Measurements from ENCODE around the gene TLDC2. TPM values are rescaled to one million over a fixed set of nuclear protein-coding genes. Genes with fewer than 3 reads are reported as not detected.

Gene TLDC2
- polyA plus RNA-seq, 1 donor from 2014 or later: not detected

GRCh38 chr20:36865861-36866149 lies 10.1 kb upstream of the TLDC2 start:
- TF ChIP-seq RAD21 (conservative IDR thresholded peaks at IDR 0.05): no peak
- TF ChIP-seq MXI1 (conservative IDR thresholded peaks at IDR 0.05; ENCODE audit: poor library complexity, severe bottlenecking): no peak
- TF ChIP-seq TAF1 (IDR thresholded peaks at IDR 0.05; ENCODE audit: low read depth): no peak
- TF ChIP-seq SMC3 (conservative IDR thresholded peaks at IDR 0.05; ENCODE audit: poor library complexity): no peak
- no peak for TF ChIP-seq EZH2 (IDR thresholded peaks at IDR 0.05; ENCODE audit: borderline replicate concordance, insufficient read depth, low read length, poor library complexity, severe bottlenecking)
- TF ChIP-seq CTCF (IDR thresholded peaks at IDR 0.05; ENCODE audit: poor library complexity, severe bottlenecking): no peak
- TF ChIP-seq POLR2AphosphoS5 (IDR thresholded peaks at IDR 0.05): no peak
- H3K36me3 ChIP-seq (ENCODE audit: insufficient read depth, low read length): no peaks in the 10 kb centered on the region
- H4K20me1 ChIP-seq (ENCODE audit: insufficient read depth): peaks cover 16% of the 10 kb centered on the region
- no peaks in the 10 kb centered on the region for H3K9me2 ChIP-seq (ENCODE audit: insufficient read depth, low read length)
- H3F3A ChIP-seq (ENCODE audit: insufficient read depth, low read length, poor library complexity, severe bottlenecking): no peaks in the 10 kb centered on the region
- no peak overlapping the region for H3K4me3 ChIP-seq (ENCODE audit: low read length)
- H3K4me2 ChIP-seq (ENCODE audit: low read length): no peak overlapping the region
- H3K9me3 ChIP-seq (ENCODE audit: low read length): no peaks in the 10 kb centered on the region
- no peak overlapping the region for H3K27ac ChIP-seq (ENCODE audit: low read length)
- no peak overlapping the region for H3K9ac ChIP-seq (ENCODE audit: low read length)
- H2AFZ ChIP-seq (ENCODE audit: low read depth, low read length): no peak overlapping the region
- peaks cover 18% of the 10 kb centered on the region for H3K79me2 ChIP-seq (replicated peaks; ENCODE audit: insufficient read depth, low read length)
- H3K27me3 ChIP-seq (ENCODE audit: insufficient read depth, low read depth, low read length): no peaks in the 10 kb centered on the region

GRCh38 chr20:36866164-36866563 lies 9.8 kb upstream of the TLDC2 start:
- Histone ChIP-seq H3K9ac (ENCODE audit: low read length) (no peak overlapping the region), H4K20me1 (ENCODE audit: insufficient read depth) (peaks cover 13% of the 10 kb centered on the region), H3K4me2 (ENCODE audit: low read length) (no peak overlapping the region), H3K9me2 (ENCODE audit: insufficient read depth, low read length) (no peaks in the 10 kb centered on the region), H3K4me3 (ENCODE audit: low read length) (no peak overlapping the region), H2AFZ (ENCODE audit: low read depth, low read length) (no peak overlapping the region), H3K9me3 (ENCODE audit: low read length) (no peaks in the 10 kb centered on the region), H3K27ac (ENCODE audit: low read length) (no peak overlapping the region), H3K36me3 (ENCODE audit: insufficient read depth, low read length) (no peaks in the 10 kb centered on the region), H3K79me2 (replicated peaks; ENCODE audit: insufficient read depth, low read length) (peaks cover 15% of the 10 kb centered on the region), H3K27me3 (ENCODE audit: insufficient read depth, low read depth, low read length) (no peaks in the 10 kb centered on the region), H3F3A (ENCODE audit: insufficient read depth, low read length, poor library complexity, severe bottlenecking) (no peaks in the 10 kb centered on the region)
- TF ChIP-seq POLR2AphosphoS5 (IDR thresholded peaks at IDR 0.05) (no peak), EP300 (conservative IDR thresholded peaks at IDR 0.05; ENCODE audit: poor library complexity, severe bottlenecking) (no peak), SMC3 (conservative IDR thresholded peaks at IDR 0.05; ENCODE audit: poor library complexity) (no peak)

- Histone ChIP-seq H3K36me3 (ENCODE audit: insufficient read depth, low read length) (no peaks in the 10 kb centered on the region), H3F3A (ENCODE audit: insufficient read depth, low read length, poor library complexity, severe bottlenecking) (no peaks in the 10 kb centered on the region), H3K9me3 (ENCODE audit: low read length) (no peaks in the 10 kb centered on the region), H4K20me1 (ENCODE audit: insufficient read depth) (peaks cover 6% of the 10 kb centered on the region), H3K9me2 (ENCODE audit: insufficient read depth, low read length) (no peaks in the 10 kb centered on the region), H3K9ac (ENCODE audit: low read length) (no peak overlapping the region), H3K4me2 (ENCODE audit: low read length) (no peak overlapping the region), H3K27ac (ENCODE audit: low read length) (no peak overlapping the region), H3K27me3 (ENCODE audit: insufficient read depth, low read depth, low read length) (no peaks in the 10 kb centered on the region), H2AFZ (ENCODE audit: low read depth, low read length) (no peak overlapping the region), H3K79me2 (replicated peaks; ENCODE audit: insufficient read depth, low read length) (peaks cover 7% of the 10 kb centered on the region), H3K4me3 (ENCODE audit: low read length) (no peak overlapping the region)
- no peak for TF ChIP-seq RAD21 (conservative IDR thresholded peaks at IDR 0.05)
- no peak for TF ChIP-seq SMC3 (conservative IDR thresholded peaks at IDR 0.05; ENCODE audit: poor library complexity)
- no peak for TF ChIP-seq POLR2AphosphoS5 (IDR thresholded peaks at IDR 0.05)
- no peak for TF ChIP-seq CTCF (IDR thresholded peaks at IDR 0.05; ENCODE audit: poor library complexity, severe bottlenecking)
- no peak for TF ChIP-seq REST (IDR thresholded peaks at IDR 0.05; ENCODE audit: borderline replicate concordance)
- TF ChIP-seq TAF1 (IDR thresholded peaks at IDR 0.05; ENCODE audit: low read depth): no peak
- no peak for TF ChIP-seq MXI1 (conservative IDR thresholded peaks at IDR 0.05; ENCODE audit: poor library complexity, severe bottlenecking)
- TF ChIP-seq EP300 (conservative IDR thresholded peaks at IDR 0.05; ENCODE audit: poor library complexity, severe bottlenecking): no peak
Observed at GRCh38 chr20:36866681-36867495, 9.1 kb upstream of the TLDC2 start.

Measured in neural cell (in vitro differentiated cells).